ENCODE results near the gene NUP214. TPM values are rescaled to one million over a fixed set of nuclear protein-coding genes. Genes with fewer than 3 reads are reported as not detected.

Gene NUP214
- polyA plus RNA-seq, 1 of the 3 experiments (the other 2 are of a cell fraction), result 8.0 TPM

- TF ChIP-seq IRF3 (IDR thresholded peaks at IDR 0.05; ENCODE audit: low read depth, low read length), result no peak
- TF ChIP-seq POLR2AphosphoS5 (IDR thresholded peaks at IDR 0.05; ENCODE audit: low read depth, low read length), result no peak
- TF ChIP-seq RAD21 (IDR thresholded peaks at IDR 0.05; ENCODE audit: low read length), result no peak
- no peak for TF ChIP-seq MXI1 (IDR thresholded peaks at IDR 0.05; ENCODE audit: low read depth, low read length)
- TF ChIP-seq EZH2phosphoT487 (IDR thresholded peaks at IDR 0.05; ENCODE audit: borderline replicate concordance, low read depth), result no peak
- TF ChIP-seq USF1 (IDR thresholded peaks at IDR 0.05; ENCODE audit: borderline replicate concordance, low read depth), result no peak
These were observed 37.5 kb downstream of the NUP214 start (continued) for GRCh38 chr9:131162886-131163285.

DNA sequence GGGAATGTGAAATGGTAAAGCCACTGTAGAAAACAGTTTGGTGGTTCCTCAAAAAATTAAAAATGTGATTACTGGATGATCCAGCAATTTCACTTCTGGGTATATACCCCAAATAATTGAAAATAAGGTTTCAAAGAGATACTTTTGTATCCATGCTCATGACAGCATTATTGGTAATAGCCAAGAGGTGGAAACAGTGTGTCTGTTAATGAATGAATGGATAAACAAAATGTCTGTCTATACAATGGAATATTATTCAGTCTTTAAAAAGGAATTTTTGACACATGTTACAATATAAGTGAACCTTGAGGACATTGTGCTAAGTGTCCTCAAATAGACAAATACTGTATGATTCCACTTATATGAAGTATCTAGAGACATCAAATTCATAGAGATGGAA, 40.1 kb downstream of the NUP214 start:
- ChIA-PET CTCF (interaction anchor here (1.8 to 5.9 kb wide), 2 partner anchors 14 to 171 kb away, joined by 4 to 29 read pairs; no protein-coding TSS in a partner anchor), POLR2A (no interaction called here)
- Histone ChIP-seq H3K4me1 (ENCODE audit: control insufficient read depth in 1 of 2, insufficient read depth in 2 of 2, low read depth in 1 of 2, low read length in 1 of 2) (no peaks in the 10 kb centered on the region), H3K4me3 (ENCODE audit: low read depth in 2 of 2, low read length in 1 of 2) (no peak overlapping the region), H3F3A (replicated peaks; ENCODE audit: insufficient read depth) (no peaks in the 10 kb centered on the region), H3K27ac (ENCODE audit: low read depth in 2 of 2, low read length in 1 of 2) (no peak overlapping the region), H3K9me2 (no peaks in the 10 kb centered on the region), H3K36me3 (replicated peaks in 1 of 2; ENCODE audit: control insufficient read depth in 1 of 2, insufficient read depth in 2 of 2, low read length in 1 of 2) (peaks cover 52 to 76% of the 10 kb centered on the region in 2 experiments), H3K79me2 (ENCODE audit: insufficient read depth) (peaks cover 5% of the 10 kb centered on the region), H3K9ac (no peak overlapping the region), H3K27me3 (ENCODE audit: insufficient read depth) (no peaks in the 10 kb centered on the region), H2AFZ (ENCODE audit: low read depth) (no peak overlapping the region), H4K20me1 (ENCODE audit: insufficient read depth) (no peaks in the 10 kb centered on the region), H3K4me2 (no peak overlapping the region), H3K9me3 (no peaks in the 10 kb centered on the region)
- DNase-seq, result no peak
- TF ChIP-seq RAD21 (IDR thresholded peaks at IDR 0.05; ENCODE audit: low read length), result no peak
- TF ChIP-seq USF1 (IDR thresholded peaks at IDR 0.05; ENCODE audit: borderline replicate concordance, low read depth), result no peak
- TF ChIP-seq FOSL2 (IDR thresholded peaks at IDR 0.05; ENCODE audit: borderline replicate concordance, low read depth), result no peak
- no peak for TF ChIP-seq TCF12 (IDR thresholded peaks at IDR 0.05)
- TF ChIP-seq RFX5 (IDR thresholded peaks at IDR 0.05; ENCODE audit: low read length), result no peak
- no peak for TF ChIP-seq SIN3A (IDR thresholded peaks at IDR 0.05; ENCODE audit: borderline replicate concordance, low read depth, low read length)
- TF ChIP-seq EP300 (IDR thresholded peaks at IDR 0.05; ENCODE audit: borderline replicate concordance in 1 of 2, low read depth in 1 of 2, low read length in 1 of 2), result no peak
- TF ChIP-seq CHD2 (IDR thresholded peaks at IDR 0.05; ENCODE audit: low read length, partially characterized antibody), result no peak
- no peak for TF ChIP-seq GATA2 (CRISPR knock-in tag; IDR thresholded peaks at IDR 0.05)
- no peak for TF ChIP-seq IRF3 (IDR thresholded peaks at IDR 0.05; ENCODE audit: low read depth, low read length)

Data from SK-N-SH (cell line).